GM21526 (cell line): Measurements from ENCODE around the gene ERGIC2.
"Not testable (repeated sequence)": the region's sequence is repeated elsewhere in the genome, so short reads cannot be mapped to it uniquely, and the experiment has no call there.

Experiments
- ATAC-seq: cut with Tn5 transposase; IDR thresholded peaks from one replicate; pipeline ENCODE4 v1.9.1; 2021; ENCODE audit warnings: moderate library complexity; ENCODE audit not compliant: unreplicated experiment, low FRiP score

Gene ERGIC2

DNA sequence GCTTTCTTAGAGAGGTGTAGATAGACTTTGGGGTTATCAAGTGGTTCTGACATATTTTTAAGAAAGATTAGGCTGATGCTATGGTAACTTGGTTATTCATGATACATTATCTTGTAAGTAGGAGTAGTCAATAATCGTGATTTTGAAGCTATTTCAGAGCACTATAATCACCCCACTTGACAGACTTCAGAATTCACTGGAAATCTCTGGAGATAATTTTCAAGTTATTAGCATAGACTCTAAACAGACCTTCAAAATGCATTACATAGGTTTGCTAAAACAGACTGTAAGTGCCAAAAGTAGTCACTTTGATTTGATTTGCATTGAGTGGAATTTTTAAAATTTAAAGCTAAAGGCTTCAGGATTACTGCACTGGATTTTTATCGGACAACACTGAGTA lies 74.3 kb downstream of the ERGIC2 start:
- ATAC-seq = no peak

DNA sequence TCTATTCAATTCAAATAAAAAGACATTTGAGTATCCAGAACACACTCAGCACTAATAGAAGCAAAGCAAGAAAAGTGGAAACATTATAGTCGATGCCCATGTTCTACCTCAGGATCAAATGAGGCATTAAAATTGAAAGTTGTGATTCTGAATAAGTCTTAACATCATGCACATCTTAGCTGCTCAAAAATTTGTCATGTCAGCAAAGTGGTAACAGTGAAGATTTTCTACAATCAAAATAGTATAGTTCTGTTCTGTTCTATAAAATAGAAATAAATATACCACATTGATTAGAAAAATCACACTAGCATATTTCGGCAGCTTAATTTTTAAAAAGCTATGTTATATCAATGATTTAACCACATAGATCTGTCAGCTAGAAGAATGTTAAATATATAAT lies 74.7 kb downstream of the ERGIC2 start:
- no peak for ATAC-seq

DNA sequence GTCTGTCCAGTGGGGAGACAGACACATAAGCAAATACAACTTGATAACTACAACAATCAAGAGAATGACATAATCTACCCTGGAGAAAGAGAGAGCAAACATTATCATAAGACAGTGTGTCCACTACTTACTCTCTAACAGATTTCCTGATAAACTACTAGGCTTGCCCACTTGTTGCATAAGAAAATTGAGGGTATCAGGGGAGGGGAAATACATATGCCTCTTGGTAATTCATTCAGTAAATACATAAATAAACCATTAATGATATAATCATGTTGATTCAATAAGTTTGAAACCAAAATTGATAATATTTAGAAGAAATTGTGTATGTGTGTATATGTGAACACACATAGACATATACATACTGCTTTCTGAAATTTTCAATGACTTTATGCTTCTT lies 76.6 kb downstream of the ERGIC2 start:
- no peak for ATAC-seq

DNA sequence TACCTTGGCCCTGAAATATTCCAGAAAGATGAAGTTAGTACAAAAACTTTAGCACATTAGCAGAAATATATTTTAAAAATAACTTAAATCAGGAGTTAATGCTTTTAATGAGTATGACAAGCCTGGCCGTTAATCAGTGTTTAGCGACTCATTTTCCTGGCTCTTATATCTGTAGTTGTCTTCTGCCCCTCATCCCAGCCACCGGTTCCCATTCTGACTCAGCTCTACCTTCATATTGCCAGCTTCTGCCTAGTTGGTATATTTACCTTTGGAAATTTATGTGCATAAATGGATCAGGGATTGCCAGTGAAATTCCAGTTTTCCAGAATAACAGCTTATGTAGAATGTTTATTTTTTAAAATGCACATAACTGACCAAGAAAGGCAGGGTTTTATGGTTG lies 79.9 kb downstream of the ERGIC2 start:
- no peak for ATAC-seq

DNA sequence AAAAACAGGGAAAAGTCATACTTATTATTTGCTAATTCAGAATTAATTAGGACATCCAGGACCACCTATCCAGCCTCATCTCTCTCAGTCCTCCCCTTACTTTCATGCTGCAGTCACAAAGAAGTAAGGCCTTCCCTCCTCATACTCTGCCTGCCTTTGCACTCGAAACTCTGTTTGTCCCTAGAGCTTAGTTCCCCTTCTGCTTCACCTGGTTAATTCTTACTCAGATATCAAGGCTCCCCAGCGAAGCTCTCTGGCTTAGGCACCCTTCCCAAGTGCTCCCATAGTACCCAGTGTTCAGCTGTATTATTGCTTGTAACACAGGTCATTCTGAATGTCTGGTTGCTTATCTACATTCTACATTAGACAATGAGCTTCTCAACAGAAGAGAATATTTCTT lies 81.3 kb downstream of the ERGIC2 start:
- no peak for ATAC-seq

DNA sequence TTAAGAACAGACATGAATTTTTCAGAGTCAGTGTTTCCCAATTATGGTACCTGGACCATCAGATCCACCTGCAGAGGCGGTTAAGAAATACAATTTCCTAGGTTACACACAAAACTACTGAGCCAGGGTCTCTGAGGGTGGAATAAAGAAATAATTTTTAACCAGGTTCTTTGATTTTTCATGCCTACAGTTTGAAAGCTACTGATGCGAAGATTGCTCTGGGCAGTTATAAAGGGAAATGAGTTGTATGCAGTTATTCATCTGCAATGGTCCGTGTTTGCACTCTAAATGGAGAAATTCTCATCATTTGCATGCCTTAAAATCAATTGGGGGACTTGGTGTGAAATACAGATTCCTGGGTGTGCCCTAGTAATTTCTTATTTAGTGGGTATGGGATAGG lies 89.7 kb downstream of the ERGIC2 start:
- ATAC-seq = no peak

DNA sequence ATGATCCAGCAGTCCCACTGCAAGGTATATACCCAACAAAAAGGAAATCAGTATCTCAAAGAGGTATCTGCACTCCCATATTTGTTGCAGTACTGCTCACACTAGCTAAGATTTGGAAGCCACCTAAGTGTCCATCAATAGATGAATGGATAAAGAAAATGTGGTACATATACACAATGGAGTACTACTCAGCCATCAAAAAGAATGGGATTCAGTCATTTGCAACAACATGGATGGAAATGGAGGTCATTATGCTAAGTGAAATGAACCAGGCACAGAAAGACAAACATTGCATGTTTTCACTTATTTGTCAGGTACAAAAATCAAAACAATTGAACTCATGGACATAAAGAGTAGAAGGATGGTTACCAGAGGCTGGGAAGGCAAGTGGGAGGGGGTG lies 90.5 kb downstream of the ERGIC2 start:
- ATAC-seq = not testable (repeated sequence)

DNA sequence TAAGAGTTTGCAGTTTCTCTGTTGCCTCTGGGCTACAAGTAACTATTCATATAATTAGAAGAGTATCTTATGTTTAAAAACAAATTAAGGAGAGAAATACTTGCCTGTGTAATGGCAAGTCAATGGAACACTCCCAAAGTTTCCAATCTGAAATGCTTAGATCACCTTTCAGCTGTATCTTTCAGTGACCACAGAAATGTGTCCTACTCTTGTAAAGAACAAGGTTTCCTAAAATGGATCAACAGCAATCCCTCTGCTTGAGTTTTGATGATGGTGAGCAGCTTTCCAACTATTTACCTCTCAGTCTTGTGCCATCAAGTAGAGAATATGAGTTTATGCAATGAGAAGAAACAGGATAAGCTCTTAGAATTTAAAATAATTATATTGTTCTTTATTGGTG lies 92.9 kb downstream of the ERGIC2 start:
- no peak for ATAC-seq

DNA sequence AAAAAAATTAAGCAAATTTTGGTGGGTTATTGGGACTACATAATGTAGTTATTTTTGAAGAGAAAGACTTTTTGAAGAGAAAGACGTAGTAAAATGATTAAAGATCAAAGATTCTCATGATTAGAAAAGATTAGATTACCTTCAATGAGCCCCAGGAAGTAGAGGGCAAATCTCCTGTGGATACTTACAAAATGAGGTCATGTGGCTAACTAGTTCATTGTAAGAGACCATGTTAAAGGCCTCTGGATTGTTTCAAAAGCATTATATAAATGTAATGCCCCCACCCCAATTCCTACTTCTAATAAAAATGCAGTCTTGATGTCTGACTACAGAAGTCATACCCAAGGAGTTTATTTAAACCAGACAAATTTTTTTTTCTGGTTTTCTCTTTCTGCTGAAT lies 93.3 kb downstream of the ERGIC2 start:
- ATAC-seq = no peak
